IMR-90 (cell line): ENCODE data around the gene ADGRV1. TPM values are rescaled to one million over a fixed set of nuclear protein-coding genes. Genes with fewer than 3 reads are reported as not detected.
"Not testable (repeated sequence)": the region's sequence is repeated elsewhere in the genome, so short reads cannot be mapped to it uniquely, and the experiment has no call there.

Experiments
- ATAC-seq: fragments of 200-7000 bp; cut with Tn5 transposase; 2 replicates; pipeline ENCODE4 v1.9.1; 2020; ENCODE audit warnings: low read depth, mild to moderate bottlenecking, moderate library complexity
- BruUV-seq: library from RNA; stranded (reverse); fragments of 400-500 nt; replicated peaks from 2 replicates; lab custom pipeline; 2021; lab: Mats Ljungman, UMichigan
- CTCF ChIA-PET: fragments of 300-600 bp; formaldehyde crosslinking; extraction: SDS; loops from one replicate; lab custom pipeline; 2021; ENCODE audit warnings: antibody characterized with exemption; lab: Yijun Ruan, JAX
- POLR2A ChIA-PET: fragments of 300-600 bp; sonication (Branson Sonifier 250); formaldehyde crosslinking; loops from one replicate; lab custom pipeline; 2022; ENCODE audit warnings: antibody characterized with exemption; ENCODE audit not compliant: unreplicated experiment; lab: Charles Lee
- DNase-seq: peaks from one replicate; pipeline ENCODE4 v3.0.0; 2013
- H2AFZ ChIP-seq: replicated peaks from 2 replicates; pipeline ENCODE3; 2013; ENCODE audit warnings: low read length, mild to moderate bottlenecking; ENCODE audit not compliant: poor library complexity
- H2AK5ac ChIP-seq: 2 replicates; pipeline ENCODE4 v1.6.1; 2013; ENCODE audit warnings: low read depth, low read length, inconsistent platforms
- H2AK9ac ChIP-seq: replicated peaks from 2 replicates; pipeline ENCODE3; 2013; ENCODE audit warnings: mild to moderate bottlenecking, low read depth, low read length, moderate library complexity; ENCODE audit not compliant: poor library complexity
- H2BK120ac ChIP-seq: 2 replicates; pipeline ENCODE4 v1.6.1; 2013; ENCODE audit warnings: low read depth, low read length, inconsistent platforms
- H2BK15ac ChIP-seq: 3 replicates; pipeline ENCODE4 v1.6.1; 2013; ENCODE audit warnings: low read depth, low read length, inconsistent platforms
- H2BK20ac ChIP-seq: 2 replicates; pipeline ENCODE4 v1.6.1; 2013; ENCODE audit warnings: low read depth, mild to moderate bottlenecking, inconsistent platforms, low read length, moderate library complexity
- H2BK5ac ChIP-seq: 2 replicates; pipeline ENCODE4 v1.6.1; 2013; ENCODE audit warnings: mild to moderate bottlenecking, low read depth, low read length, inconsistent platforms; ENCODE audit not compliant: poor library complexity, severe bottlenecking
- H3K14ac ChIP-seq: replicated peaks from 2 replicates; pipeline ENCODE4 v1.6.1; 2013; ENCODE audit warnings: low read depth, low read length, inconsistent platforms
- H3K18ac ChIP-seq: 2 replicates; pipeline ENCODE4 v1.6.1; 2013; ENCODE audit warnings: low read depth, low read length, control low read depth
- H3K23ac ChIP-seq: 2 replicates; pipeline ENCODE4 v1.6.1; 2013; ENCODE audit warnings: low read depth, low read length, inconsistent platforms
- H3K27ac ChIP-seq: 2 replicates; pipeline ENCODE4 v1.5.1; 2013; ENCODE audit warnings: mild to moderate bottlenecking, control low read depth, low read length; ENCODE audit not compliant: insufficient read depth
- H3K27me3 ChIP-seq: 2 replicates; pipeline ENCODE4 v1.6.1; 2013; ENCODE audit warnings: low read length; ENCODE audit not compliant: control insufficient read depth, insufficient read depth
- H3K36me3 ChIP-seq: 2 replicates; pipeline ENCODE4 v1.6.1; 2013; ENCODE audit warnings: low read length, mixed read lengths; ENCODE audit not compliant: control insufficient read depth, insufficient read depth
- H3K4ac ChIP-seq: 2 replicates; pipeline ENCODE4 v1.6.1; 2013; ENCODE audit warnings: low read depth, low read length, inconsistent platforms
- H3K4me1 ChIP-seq: 2 replicates; pipeline ENCODE4 v1.6.1; 2013; ENCODE audit warnings: low read length, mixed read lengths; ENCODE audit not compliant: control insufficient read depth, insufficient read depth
- H3K4me2 ChIP-seq: 2 replicates; pipeline ENCODE4 v1.6.1; 2013; ENCODE audit warnings: low read depth, mild to moderate bottlenecking, control low read depth, low read length, moderate library complexity
- H3K4me3 ChIP-seq: 2 replicates; pipeline ENCODE4 v1.5.1; 2013; ENCODE audit warnings: low read depth, mild to moderate bottlenecking, control low read depth, low read length, moderate library complexity; ENCODE audit not compliant: insufficient read depth
- H3K56ac ChIP-seq: 2 replicates; pipeline ENCODE4 v1.6.1; 2013; ENCODE audit warnings: low read length, inconsistent platforms; ENCODE audit not compliant: insufficient read depth; ENCODE audit errors: extremely low read depth
- H3K79me1 ChIP-seq, 2 experiments: 2 replicates each; pipeline ENCODE4 v1.6.1; 2013; ENCODE audit warnings: low read length in 2 of 2, inconsistent platforms in 1 of 2, low read depth in 1 of 2
- H3K9ac ChIP-seq: 2 replicates; pipeline ENCODE4 v1.6.1; 2013; ENCODE audit warnings: low read depth, low read length, control low read depth
- H3K9me1 ChIP-seq: 2 replicates; pipeline ENCODE4 v1.6.1; 2013; ENCODE audit warnings: low read length, inconsistent platforms; ENCODE audit not compliant: insufficient read depth
- H3K9me3 ChIP-seq: 2 replicates; pipeline ENCODE4 v1.6.1; 2013; ENCODE audit warnings: low read length; ENCODE audit not compliant: control insufficient read depth, insufficient read depth
- H4K20me1 ChIP-seq: 2 replicates; pipeline ENCODE4 v1.6.1; 2013; ENCODE audit warnings: low read length, inconsistent platforms; ENCODE audit not compliant: insufficient read depth
- H4K5ac ChIP-seq: 2 replicates; pipeline ENCODE4 v1.6.1; 2013; ENCODE audit warnings: mild to moderate bottlenecking, low read depth, low read length, control low read depth
- H4K8ac ChIP-seq, 2 experiments: 2 replicates each; pipeline ENCODE4 v1.6.1; 2013; ENCODE audit warnings: low read depth in 2 of 2, low read length in 2 of 2, control low read depth in 1 of 2, inconsistent platforms in 1 of 2
- H4K91ac ChIP-seq: 2 replicates; pipeline ENCODE4 v1.6.1; 2013; ENCODE audit warnings: low read depth, low read length, inconsistent platforms; ENCODE audit not compliant: insufficient read depth
- BHLHE40 ChIP-seq: fragments of 150-350 bp; IDR thresholded peaks from 2 replicates; pipeline ENCODE4 v1.6.1; 2016; ENCODE audit warnings: mild to moderate bottlenecking, low read depth, low read length
- WGBS, 2 experiments: methylation state at CpG; one replicate each; pipeline versions ENCODE4 v1.1.5 to v1.1.7; 2013; ENCODE audit warnings: missing lambda C conversion rate in 2 of 2; ENCODE audit not compliant: insufficient read length in 1 of 2; ENCODE audit errors: extremely low coverage in 2 of 2; 5-methylcytosine and 5-hydroxymethylcytosine counted together
- dilution Hi-C: fragments of 300-500 bp; cut with HindIII; formaldehyde crosslinking; loops from one replicate; pipeline ENCODE4 v1.14.3; 2018; ENCODE audit warnings: low sequenced_read_pairs; ENCODE audit not compliant: unreplicated experiment
- in situ Hi-C: fragments of 300-500 bp; cut with MboI; formaldehyde crosslinking; loops from 3 replicates; pipeline ENCODE4 v1.14.3; 2019; ENCODE audit warnings: low sequenced_read_pairs, inconsistent platforms, mixed read lengths
- intact Hi-C: fragments of 100-400 bp; cut with micrococcal nuclease; formaldehyde crosslinking; loops from 2 replicates; pipeline ENCODE4 v1.10.0; 2022
- polyA plus RNA-seq, 3 experiments: library from polyadenylated mRNA; depleted of rRNA; stranded (reverse); fragments of >200 nt; gene quantifications; 2 replicates each; pipeline ENCODE4 v1.2.3, GENCODE V29; 2012; ENCODE audit warnings: low replicate concordance in 1 of 3
- total RNA-seq: library from RNA; depleted of rRNA; stranded (reverse); fragments of >200 nt; gene quantifications from 2 replicates; pipeline ENCODE4 v1.2.3, GENCODE V29; 2012

The ADGRV1 gene
- total and polyA plus RNA-seq, 2 of the 4 experiments (the other 2 are of a cell fraction) = under 0.01 TPM; not detected in 1

GRCh38 chr5:90845723-90846554 lies 287.3 kb downstream of the ADGRV1 start (continued):
- TF ChIP-seq BHLHE40 = no peak

GRCh38 chr5:90847606-90848005 lies 289.0 kb downstream of the ADGRV1 start:
- H3K9me1 ChIP-seq, H2BK20ac ChIP-seq, H3K4ac ChIP-seq, BruUV-seq, H2AK5ac ChIP-seq, H2AFZ ChIP-seq, H3K79me1 ChIP-seq, in situ Hi-C loops, H3K4me2 ChIP-seq, dilution Hi-C loops, POLR2A ChIA-PET, H2BK120ac ChIP-seq, CTCF ChIA-PET, intact Hi-C loops, H3K9ac ChIP-seq, H4K8ac ChIP-seq, H4K20me1 ChIP-seq, H3K4me3 ChIP-seq, H3K27ac ChIP-seq, H3K4me1 ChIP-seq, H2BK5ac ChIP-seq, H4K5ac ChIP-seq, H3K9me3 ChIP-seq, H3K36me3 ChIP-seq, H4K91ac ChIP-seq, H2AK9ac ChIP-seq, H3K56ac ChIP-seq, H2BK15ac ChIP-seq, ATAC-seq, H3K23ac ChIP-seq, DNase-seq, H3K27me3 ChIP-seq, H3K14ac ChIP-seq, H3K18ac ChIP-seq: not testable (repeated sequence)
- WGBS, 2 experiments = no CpG with 5 or more reads among the region's 24 CpGs
